Spleen (tissue), 7 donors: Measurements from ENCODE around the gene SPECC1.

Experiments used
- CTCF ChIP-seq, 11 experiments: fragments of 200-600 bp in 7 of 11; fragments of 450-650 bp in 4 of 11; sonication (generic) in 4 of 11; IDR thresholded peaks in 8 of 11; conservative IDR thresholded peaks in 3 of 11; 1 replicate in 7 of 11; 2 replicates in 4 of 11; pipeline versions ENCODE4 v1.4.0 to v1.8.0; 2016 to 2021; ENCODE audit warnings: antibody characterized with exemption in 11 of 11, inconsistent platforms in 4 of 11, mild to moderate bottlenecking in 1 of 11
- POLR2A ChIP-seq, 3 donors: fragments of 450-650 bp; IDR thresholded peaks; one replicate each; pipeline ENCODE4 v1.5.1; 2017; ENCODE audit warnings: antibody characterized with exemption in 3 of 3, mild to moderate bottlenecking in 1 of 3
- POLR2AphosphoS5 ChIP-seq, 3 donors: sonication (generic); formaldehyde crosslinking; IDR thresholded peaks; one replicate each; pipeline ENCODE4 v1.5.1; 2017; ENCODE audit warnings: antibody characterized with exemption in 3 of 3
- donor health status: DM: no; HTN: no; CAD: no; lungs with moderate emphysema.
- donor health status: DM: no; HTN: no; CAD: no.
- donor health status: DM: no; HTN: no; CAD: no.

- TF ChIP-seq CTCF (IDR thresholded peaks at IDR 0.05 in 8 of 11, conservative IDR thresholded peaks at IDR 0.05 in 3 of 11) (no peak), POLR2A (IDR thresholded peaks at IDR 0.05) (no peak), POLR2AphosphoS5 (IDR thresholded peaks at IDR 0.05) (no peak)
Measured at GRCh38 chr17:20109076-20109475, 99.9 kb downstream of the SPECC1 start.
